B cell (primary cell): ENCODE data around the gene ENO3. TPM values are rescaled to one million over a fixed set of nuclear protein-coding genes. Genes with fewer than 3 reads are reported as not detected.
A peak's percentile ranks its signal among the peaks of the same experiment; 100 is the strongest.

Experiments
- ATAC-seq: fragments of 200-7000 bp; cut with Tn5 transposase; one replicate; pipeline ENCODE4 v1.10.0; 2021; ENCODE audit warnings: low read depth, mild to moderate bottlenecking, moderate number of reproducible peaks, moderate library complexity
- CTCF ChIA-PET: fragments of 350-600 bp; sonication (Branson Sonifier 250); formaldehyde crosslinking; loops from one replicate; lab custom pipeline; 2021; ENCODE audit warnings: antibody characterized with exemption, inconsistent platforms; lab: Charles Lee
- POLR2A ChIA-PET: fragments of 350-600 bp; sonication (Branson Sonifier 250); formaldehyde crosslinking; loops from one replicate; lab custom pipeline; 2021; ENCODE audit warnings: antibody characterized with exemption; lab: Charles Lee
- DNase-seq: peaks from one replicate; pipeline ENCODE4 v3.0.0; 2013
- H2AFZ ChIP-seq: 2 replicates; pipeline ENCODE4 v1.6.1; 2012; ENCODE audit warnings: mild to moderate bottlenecking, low read depth, low read length; ENCODE audit not compliant: insufficient read depth, poor library complexity, severe bottlenecking
- H3K27ac ChIP-seq, 2 donors: 1 replicate in 1 of 2; 2 replicates in 1 of 2; pipeline ENCODE4 v1.5.1; 2012 to 2013; ENCODE audit warnings: low read length in 2 of 2, mild to moderate bottlenecking in 2 of 2, moderate library complexity in 1 of 2
- H3K27me3 ChIP-seq, 4 experiments: fragments of 200-600 bp in 1 of 4; sonication (generic) in 1 of 4; replicated peaks in 1 of 4; 1 replicate in 2 of 4; 2 replicates in 2 of 4; pipeline versions ENCODE4 v1.6.1 to v1.7.0; 2013 to 2016; ENCODE audit warnings: low read length in 3 of 4, mild to moderate bottlenecking in 2 of 4, mixed read lengths in 1 of 4, moderate library complexity in 1 of 4; ENCODE audit not compliant: insufficient read depth in 4 of 4, control insufficient read depth in 3 of 4; ENCODE audit errors: control extremely low read depth in 1 of 4
- H3K36me3 ChIP-seq, 2 experiments: replicated peaks in 1 of 2; 1 replicate in 1 of 2; 2 replicates in 1 of 2; pipeline versions ENCODE4 v1.6.1 to v1.7.1; 2013; ENCODE audit warnings: low read length in 1 of 2; ENCODE audit not compliant: insufficient read depth in 2 of 2, control insufficient read depth in 1 of 2; ENCODE audit errors: control extremely low read depth in 1 of 2, extremely low read depth in 1 of 2
- H3K4me1 ChIP-seq, 2 donors: fragments of 200-600 bp in 1 of 2; sonication (generic) in 1 of 2; 1 replicate in 1 of 2; 2 replicates in 1 of 2; pipeline versions ENCODE4 v1.5.1 to v1.6.1; 2013 to 2017; ENCODE audit warnings: low read length in 2 of 2; ENCODE audit not compliant: control insufficient read depth in 2 of 2, insufficient read depth in 2 of 2
- H3K4me2 ChIP-seq: replicated peaks from 2 replicates; pipeline ENCODE3; 2012; ENCODE audit warnings: mild to moderate bottlenecking, low read depth, low read length; ENCODE audit not compliant: poor library complexity, severe bottlenecking
- H3K4me3 ChIP-seq, 5 experiments: fragments of 200-600 bp in 1 of 5; sonication (generic) in 1 of 5; 1 replicate in 3 of 5; 2 replicates in 2 of 5; pipeline versions ENCODE4 v1.5.1 to v1.7.0; 2011 to 2016; ENCODE audit warnings: low read length in 4 of 5, mild to moderate bottlenecking in 4 of 5, low read depth in 2 of 5, control low read depth in 1 of 5, moderate library complexity in 1 of 5; ENCODE audit not compliant: insufficient read depth in 1 of 5; ENCODE audit errors: control extremely low read depth in 1 of 5, extremely low read depth in 1 of 5
- H3K79me2 ChIP-seq: fragments of 200-600 bp; sonication (generic); one replicate; pipeline ENCODE4 v1.6.0; 2016; ENCODE audit warnings: low read length; ENCODE audit not compliant: control insufficient read depth, insufficient read depth
- H3K9ac ChIP-seq: fragments of 200-600 bp; sonication (generic); 2 replicates; pipeline ENCODE4 v1.6.1; 2017; ENCODE audit warnings: mild to moderate bottlenecking, low read length, moderate library complexity
- H3K9me3 ChIP-seq, 3 donors: one replicate each; pipeline versions ENCODE4 v1.6.1 to v1.7.1; 2013; ENCODE audit warnings: low read length in 2 of 3; ENCODE audit not compliant: control insufficient read depth in 2 of 3, insufficient read depth in 1 of 3; ENCODE audit errors: control extremely low read depth in 1 of 3
- H4K20me1 ChIP-seq: 2 replicates; pipeline ENCODE4 v1.6.0; 2012; ENCODE audit warnings: mild to moderate bottlenecking, low read length; ENCODE audit not compliant: insufficient read depth, control insufficient read depth, poor library complexity, severe bottlenecking
- H3K27ac Mint-ChIP-seq: one replicate; pipeline ENCODE4 v1.8.0; 2021; ENCODE audit warnings: mixed read lengths
- H3K27me3 Mint-ChIP-seq: one replicate; pipeline ENCODE4 v1.8.0; 2021; ENCODE audit warnings: mixed read lengths
- H3K4me1 Mint-ChIP-seq: one replicate; pipeline ENCODE4 v1.8.0; 2021; ENCODE audit warnings: mixed read lengths
- H3K4me3 Mint-ChIP-seq: one replicate; pipeline ENCODE4 v1.8.0; 2021; ENCODE audit warnings: mixed read lengths
- H3K9me3 Mint-ChIP-seq: one replicate; pipeline ENCODE4 v1.8.0; 2022; ENCODE audit warnings: mixed read lengths; ENCODE audit not compliant: insufficient read depth
- CTCF ChIP-seq: fragments of 200-600 bp; IDR thresholded peaks from one replicate; pipeline ENCODE4 v1.8.0; 2022; ENCODE audit warnings: antibody characterized with exemption, mild to moderate bottlenecking
- EZH2 ChIP-seq: IDR thresholded peaks from 2 replicates; pipeline ENCODE4 v1.6.1; 2012; ENCODE audit warnings: borderline replicate concordance, low read depth, mild to moderate bottlenecking, moderate library complexity, low read length; ENCODE audit not compliant: insufficient read depth, poor library complexity, severe bottlenecking
- WGBS: methylation state at CpG from one replicate; pipeline ENCODE4 v1.1.5; 2013; ENCODE audit warnings: missing lambda C conversion rate; ENCODE audit not compliant: insufficient coverage; 5-methylcytosine and 5-hydroxymethylcytosine counted together
- intact Hi-C: fragments of 100-400 bp; cut with micrococcal nuclease; formaldehyde crosslinking; loops from one replicate; pipeline ENCODE4 v1.10.0; 2022
- polyA plus RNA-seq: library from polyadenylated mRNA; depleted of rRNA; stranded (reverse); fragments of >200 nt; gene quantifications from 2 replicates; pipeline ENCODE4 v1.2.3, GENCODE V29; 2012
- total RNA-seq, 2 donors: library from RNA; stranded (reverse); fragments of 120-200 nt in 1 of 2; gene quantifications; 1 replicate in 1 of 2; 2 replicates in 1 of 2; pipeline versions ENCODE4 v1.2.3 to v1.2.4, GENCODE V29; 2013 to 2022

Gene ENO3
- total and polyA plus RNA-seq, 2 donors (not counting 1 experiment from before 2014, with no cell fraction given), result 34.8 to 50.1 TPM

- 69% methylated on average over 18 of the region's 19 CpGs for WGBS
- ChIA-PET POLR2A (interaction anchor here (1.3 to 2.6 kb wide), 6 partner anchors 10 to 795 kb away, joined by 3 to 38 read pairs (median 9); partner anchors contain the start of genes CAMTA2, PFN1, SPAG7 and ZNF594), CTCF (interaction anchor here (0.5 to 3.1 kb wide), 12 partner anchors 10 to 568 kb away, joined by 3 to 24 read pairs (median 6); partner anchors contain the start of genes CAMTA2, PFN1, SPAG7 and ZFP3)
- Mint-ChIP-seq H3K4me1 (peaks cover 55% of the 10 kb centered on the region), H3K27me3 (peaks cover 6% of the 10 kb centered on the region), H3K9me3 (no peaks in the 10 kb centered on the region), H3K4me3 (peak overlapping the region; percentile 89), H3K27ac (peak overlapping the region; percentile 95)
- TF ChIP-seq EZH2, result no peak
- Histone ChIP-seq H3K27ac (peak overlapping the region; percentile 70 to 87), H3K4me3 (peak overlapping the region; percentile 68 to 100 (median 86)), H3K27me3 (peaks cover 0 to 4% (median 0%) of the 10 kb centered on the region in 4 experiments), H4K20me1 (peaks cover under 1% of the 10 kb centered on the region), H3K4me1 (peaks cover 44 to 54% of the 10 kb centered on the region in 2 donors), H2AFZ (peak overlapping the region; percentile 78), H3K79me2 (peaks cover 42% of the 10 kb centered on the region), H3K9me3 (no peaks in the 10 kb centered on the region), H3K9ac (peak overlapping the region; percentile 86), H3K4me2 (peak overlapping the region; percentile 99), H3K36me3 (peaks cover 0 to 35% of the 10 kb centered on the region in 2 experiments)
- ATAC-seq, result no peak
- intact Hi-C loops, result loop anchor here (2.0 kb wide), 1 partner anchor 30 kb away; no protein-coding TSS in a partner anchor
- DNase-seq, result peak; percentile 36
These were observed 12.0 kb upstream of the ENO3 start for GRCh38 chr17:4938688-4939545.

GRCh38 chr17:4939546-4939795 is 11.4 kb upstream of the ENO3 start:
- TF ChIP-seq EZH2 (no peak), CTCF (no peak)
- Mint-ChIP-seq H3K4me3 (peak overlapping the region; percentile 89), H3K4me1 (peaks cover 55% of the 10 kb centered on the region), H3K27ac (peak overlapping the region; percentile 95), H3K9me3 (no peaks in the 10 kb centered on the region), H3K27me3 (peaks cover under 1% of the 10 kb centered on the region)
- Histone ChIP-seq H3K9me3 (no peaks in the 10 kb centered on the region), H3K4me2 (peak overlapping the region; percentile 99), H4K20me1 (peaks cover 6% of the 10 kb centered on the region), H2AFZ (peak overlapping the region; percentile 78), H3K4me3 (peak overlapping the region; percentile 68 to 100 (median 86)), H3K27ac (peak overlapping the region; percentile 70 to 87), H3K4me1 (peaks cover 45 to 54% of the 10 kb centered on the region in 2 donors), H3K9ac (peak overlapping the region; percentile 86), H3K36me3 (peaks cover 0 to 38% of the 10 kb centered on the region in 2 experiments), H3K27me3 (no peaks in the 10 kb centered on the region), H3K79me2 (peaks cover 42% of the 10 kb centered on the region)
- ATAC-seq, result no peak
- intact Hi-C loops, result loop anchor here (2.0 kb wide), 1 partner anchor 31 kb away; no protein-coding TSS in a partner anchor
- DNase-seq, result no peak
- CTCF ChIA-PET, result interaction anchor here (0.9 to 3.1 kb wide), 15 partner anchors 9 to 149 kb away, joined by 3 to 24 read pairs (median 6); partner anchors contain the start of genes CAMTA2, CHRNE, INCA1 and KIF1C
- WGBS, result 1% methylated on average over 16 of the region's 16 CpGs
- POLR2A ChIA-PET, result interaction anchor here (0.7 to 2.6 kb wide), 12 partner anchors 10 to 796 kb away, joined by 3 to 38 read pairs (median 6); partner anchors contain the start of genes ARRB2, C17orf107, CAMTA2 and CHRNE
